NCI-H82 treated with DMSO at 0.1 percent for 48 hours (cell line): ENCODE data around the gene ACSL6.

ENCODE experiments used
- DNase-seq: peaks from one replicate; lab custom pipeline; 2025; ENCODE audit not compliant: unreplicated experiment; lab: John Stamatoyannopoulos, UW

Gene ACSL6

GRCh38 chr5:132011622-132012343 lies at the start of gene ACSL6:
Gene ACSL6 (minus strand): TSS chr5:132011658. CDS start chr5:132011553, 105 bp downstream.
- DNase-seq = no peak

GRCh38 chr5:132060501-132061161 lies 49.2 kb upstream of the ACSL6 start, which contains the start of gene IL3:
Gene IL3 (plus strand): TSS chr5:132060655. CDS start chr5:132060707, 52 bp downstream.
- no peak for DNase-seq

DNA sequence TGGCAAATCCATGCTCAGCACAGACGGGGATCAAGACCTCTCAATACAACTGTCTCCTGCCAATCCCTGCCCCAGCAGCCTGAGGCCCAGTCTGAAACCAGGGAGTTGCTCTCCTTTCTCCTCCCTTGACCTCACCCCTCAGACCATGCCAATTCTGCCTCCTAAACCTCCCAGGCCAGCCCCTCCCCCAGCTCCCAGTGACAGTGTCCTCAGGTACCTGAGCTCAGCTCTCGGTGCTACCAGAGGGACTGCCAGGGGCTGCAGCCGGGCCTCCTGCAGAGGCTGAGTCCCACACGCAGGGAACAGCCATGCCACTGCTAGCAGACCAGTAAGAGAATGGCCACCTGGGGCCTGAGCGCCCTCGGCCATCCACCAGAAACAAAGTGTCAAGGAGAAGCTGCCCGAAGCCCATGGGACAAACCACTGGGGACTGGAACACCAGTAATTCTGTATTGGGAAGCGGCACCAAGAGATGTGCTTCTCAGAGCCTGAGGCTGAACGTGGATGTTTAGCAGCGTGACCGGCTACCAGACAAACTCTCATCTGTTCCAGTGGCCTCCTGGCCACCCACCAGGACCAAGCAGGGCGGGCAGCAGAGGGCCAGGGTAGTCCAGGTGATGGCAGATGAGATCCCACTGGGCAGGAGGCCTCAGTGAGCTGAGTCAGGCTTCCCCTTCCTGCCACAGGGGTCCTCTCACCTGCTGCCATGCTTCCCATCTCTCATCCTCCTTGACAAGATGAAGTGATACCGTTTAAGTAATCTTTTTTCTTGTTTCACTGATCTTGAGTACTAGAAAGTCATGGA lies 48.4 kb upstream of the ACSL6 start:
- DNase-seq = no peak

DNA sequence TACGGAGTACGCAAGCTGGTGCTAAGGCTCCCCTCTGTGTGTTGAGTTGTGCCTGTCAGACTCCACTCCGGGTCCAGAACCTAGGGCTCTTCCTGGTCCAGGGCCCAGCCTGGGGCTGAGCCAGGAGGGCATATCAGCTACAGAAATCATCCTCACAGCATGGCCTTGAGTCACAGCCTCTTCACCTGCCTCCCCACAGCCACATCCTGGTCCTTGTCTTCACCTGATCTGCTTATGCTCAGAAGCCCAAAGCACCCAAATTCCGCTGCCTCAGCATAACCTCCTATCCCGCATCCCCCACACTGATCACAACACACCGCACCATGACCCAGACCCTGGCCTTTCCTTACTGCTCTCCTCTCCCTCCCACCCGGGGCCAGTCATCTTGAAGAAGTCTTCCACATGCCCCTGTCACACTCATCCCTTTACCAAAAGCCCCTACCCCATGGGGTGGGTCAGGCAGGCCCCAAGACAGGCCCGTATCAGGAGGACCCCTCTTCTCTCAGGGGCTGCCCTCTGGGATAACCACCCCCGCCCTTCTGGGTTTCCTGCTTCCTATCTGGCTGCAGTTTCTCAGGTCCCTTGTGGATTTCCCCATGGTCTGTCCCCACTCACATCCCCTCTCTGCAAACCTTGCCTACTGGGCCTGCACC lies 47.7 kb upstream of the ACSL6 start:
- no peak for DNase-seq

GRCh38 chr5:132058646-132059042 lies 47.2 kb upstream of the ACSL6 start:
- no peak for DNase-seq

- DNase-seq = no peak
These were observed 46.2 kb upstream of the ACSL6 start for GRCh38 chr5:132057498-132058255.

DNA sequence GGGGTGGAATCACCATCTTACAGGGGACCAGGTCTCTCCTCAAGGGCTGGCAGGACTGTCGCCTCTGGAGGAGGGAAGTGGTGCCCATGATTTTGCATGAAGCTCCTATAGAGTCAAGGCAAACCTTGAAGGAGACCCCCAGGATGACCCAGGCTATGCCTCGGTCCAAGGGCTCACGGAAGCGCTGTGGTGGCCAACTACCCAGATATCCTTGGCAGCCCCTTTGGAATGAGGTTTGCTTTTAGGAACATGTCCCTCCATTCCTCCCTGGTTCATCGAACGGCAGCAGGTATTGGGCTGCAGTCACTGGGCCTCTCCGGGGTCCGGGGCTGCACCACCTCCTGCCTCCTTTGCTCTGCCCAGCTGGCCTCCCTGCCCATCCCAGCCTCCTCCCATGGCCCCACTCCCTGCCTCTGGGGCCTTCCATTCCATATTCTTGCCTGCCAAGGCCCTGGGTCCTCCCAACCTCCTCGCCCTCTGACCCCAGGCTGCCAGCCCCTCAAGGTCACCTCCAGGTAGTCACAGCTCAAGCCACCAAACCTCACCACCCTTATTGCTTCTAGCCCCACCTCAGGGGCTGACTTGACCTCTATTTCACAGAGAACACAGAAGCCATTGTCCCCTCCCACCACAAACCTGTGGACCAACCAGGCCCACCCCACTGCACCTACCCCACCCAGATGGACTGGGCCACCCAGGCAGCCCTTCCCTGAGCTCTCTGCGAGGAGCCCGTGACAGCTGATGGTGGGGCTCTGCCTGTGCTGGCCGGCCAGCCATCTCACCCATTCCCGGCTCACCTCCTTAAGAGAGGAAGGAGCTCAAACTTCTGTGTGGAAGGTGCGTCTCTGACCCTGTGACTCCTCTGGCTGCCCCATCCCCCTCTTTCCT lies 45.4 kb upstream of the ACSL6 start:
- DNase-seq = no peak

DNA sequence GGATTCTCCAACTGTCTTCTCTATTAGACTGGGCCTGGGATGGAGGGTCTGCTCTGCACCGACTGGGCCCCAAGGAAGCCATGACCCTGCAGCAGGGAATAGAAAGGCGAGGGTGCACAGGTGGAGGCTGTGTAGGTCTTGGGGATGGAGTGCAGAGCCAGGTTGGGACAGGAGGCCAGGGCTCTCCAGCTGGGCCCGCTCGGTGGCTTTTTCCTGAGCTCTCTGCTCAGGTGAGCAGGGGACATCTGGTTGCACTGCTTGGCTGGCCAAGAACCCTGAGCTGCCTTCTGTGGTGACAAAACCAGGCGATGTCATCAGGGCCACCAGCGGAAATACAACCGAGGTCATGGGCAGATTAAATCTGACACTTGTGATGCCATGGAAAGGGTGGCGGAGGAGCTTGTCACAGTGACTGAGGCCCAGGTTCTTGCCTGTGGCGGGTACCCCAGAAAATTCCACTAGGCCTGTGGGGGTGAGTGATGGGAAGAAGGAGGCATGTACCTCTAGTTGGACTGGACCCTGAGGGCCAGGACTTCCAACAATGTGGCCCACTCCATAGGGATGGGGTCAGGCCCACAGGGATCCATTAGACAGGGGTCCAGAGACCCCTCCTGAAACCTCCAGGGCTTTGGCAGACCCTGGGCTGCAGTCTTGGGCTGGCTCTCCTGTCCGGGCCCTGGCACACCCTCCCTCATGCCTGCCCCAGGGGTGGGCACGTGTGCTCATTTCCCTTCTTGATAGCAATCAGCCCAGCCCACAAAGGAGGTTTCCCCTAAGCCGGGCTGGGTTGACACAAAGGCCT lies 44.6 kb upstream of the ACSL6 start:
- DNase-seq = no peak

DNA sequence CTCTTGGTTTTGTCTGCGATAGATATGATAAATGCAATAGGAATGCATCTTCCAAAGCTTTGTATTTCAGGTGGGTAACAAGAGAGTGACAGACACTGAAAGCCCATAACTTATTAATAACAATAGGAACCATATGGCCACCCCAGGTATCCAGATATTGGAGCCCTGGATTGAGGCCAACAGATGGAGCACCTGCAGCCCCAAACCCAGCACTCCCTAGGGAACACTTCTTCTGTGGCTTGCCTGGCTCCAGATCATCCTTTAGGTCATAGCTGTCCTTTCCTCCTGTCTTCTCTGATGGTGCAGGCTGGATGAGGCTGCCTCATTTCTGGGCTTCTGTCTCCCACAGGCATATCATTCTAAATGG lies 44.0 kb upstream of the ACSL6 start:
- DNase-seq = no peak

DNA sequence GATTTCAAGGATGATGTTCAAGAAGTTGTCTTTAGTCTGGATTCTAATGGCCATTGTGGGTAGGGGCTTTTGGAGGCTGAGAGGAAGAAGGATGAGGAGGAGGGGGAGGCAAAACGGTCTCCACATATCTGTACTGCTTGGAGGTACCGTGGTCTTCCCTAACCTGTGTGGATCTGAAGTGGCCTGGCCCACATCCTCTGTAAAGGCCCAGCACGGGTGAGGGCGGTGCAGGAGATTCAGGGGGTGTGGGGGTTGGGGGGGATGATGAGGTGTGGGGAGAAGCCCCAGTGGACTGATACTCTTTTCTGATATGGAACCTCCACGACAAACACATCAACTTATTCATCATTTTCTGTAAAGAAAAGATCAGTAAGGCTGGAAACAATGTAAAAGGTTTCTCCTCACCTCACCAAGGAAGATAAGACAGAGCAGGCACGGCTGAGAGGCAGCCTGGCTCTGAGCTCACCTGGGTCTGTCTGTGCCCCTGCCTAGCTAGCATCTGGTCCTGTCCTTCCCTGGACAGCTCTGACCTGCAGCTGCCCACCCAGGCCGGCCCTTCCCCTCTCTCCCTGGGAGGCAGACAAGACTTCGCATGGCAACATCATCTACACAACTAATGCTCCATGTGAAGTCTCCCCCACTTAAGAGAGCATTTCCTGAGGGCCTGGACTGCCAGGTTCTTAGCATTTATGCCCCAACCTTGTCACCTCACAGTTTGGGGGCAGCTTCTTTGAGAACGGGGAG lies 43.4 kb upstream of the ACSL6 start:
- DNase-seq = no peak

DNA sequence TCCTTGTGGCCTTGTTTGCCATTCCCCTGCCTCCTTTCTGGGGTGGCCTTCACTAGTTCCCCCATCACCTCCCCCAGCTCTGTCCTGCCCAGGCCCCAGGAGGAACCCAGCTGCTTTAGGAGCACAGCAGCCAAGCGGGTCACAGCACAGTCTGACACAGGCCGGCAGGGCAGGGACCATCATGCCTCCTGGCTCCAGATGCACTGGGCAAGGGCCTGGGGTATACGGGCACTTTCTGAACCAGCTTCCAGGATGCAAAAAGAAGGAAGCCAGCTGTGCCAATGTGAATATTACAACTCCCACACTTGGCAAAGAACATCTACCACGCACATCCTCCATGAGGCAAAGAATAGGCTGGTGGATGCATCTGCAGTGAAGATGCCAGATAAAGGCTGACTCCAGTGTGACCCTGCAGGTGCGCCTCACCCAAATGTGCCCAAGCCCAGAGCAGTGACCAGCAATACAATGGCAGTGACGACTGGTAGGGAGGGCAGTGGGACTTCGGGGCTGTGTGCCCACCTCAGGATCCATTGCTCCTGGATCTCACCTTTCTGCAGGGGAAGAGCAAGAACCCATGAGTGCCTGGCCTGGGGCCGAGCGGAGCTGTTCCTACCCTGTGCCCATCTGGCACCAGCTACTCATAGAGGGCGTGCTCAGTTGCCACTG lies 42.7 kb upstream of the ACSL6 start:
- no peak for DNase-seq

DNA sequence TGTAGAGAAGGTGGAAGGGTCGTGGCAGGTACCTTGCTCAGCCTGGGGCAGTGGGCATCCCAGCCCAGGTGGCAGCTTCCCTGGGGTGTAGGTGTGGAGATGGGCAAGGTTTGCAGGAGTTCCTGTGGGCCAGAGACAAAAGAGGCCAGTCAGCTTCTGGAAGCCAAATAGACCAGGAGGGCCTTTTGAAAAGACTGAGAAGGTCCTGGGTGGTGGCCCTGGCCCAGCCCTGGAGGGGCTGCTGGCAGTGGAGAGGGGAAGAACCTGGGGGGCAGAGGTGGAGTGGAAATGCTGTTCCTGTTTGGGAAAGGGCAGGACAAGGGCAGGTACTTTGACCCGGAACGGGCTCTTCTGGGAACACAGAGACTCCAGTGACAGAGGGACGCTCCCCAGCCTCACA lies 42.0 kb upstream of the ACSL6 start:
- no peak for DNase-seq

GRCh38 chr5:132052520-132052919 lies 41.1 kb upstream of the ACSL6 start:
- no peak for DNase-seq

- no peak for DNase-seq
These were observed 39.4 kb upstream of the ACSL6 start for GRCh38 chr5:132050661-132051552.

DNA sequence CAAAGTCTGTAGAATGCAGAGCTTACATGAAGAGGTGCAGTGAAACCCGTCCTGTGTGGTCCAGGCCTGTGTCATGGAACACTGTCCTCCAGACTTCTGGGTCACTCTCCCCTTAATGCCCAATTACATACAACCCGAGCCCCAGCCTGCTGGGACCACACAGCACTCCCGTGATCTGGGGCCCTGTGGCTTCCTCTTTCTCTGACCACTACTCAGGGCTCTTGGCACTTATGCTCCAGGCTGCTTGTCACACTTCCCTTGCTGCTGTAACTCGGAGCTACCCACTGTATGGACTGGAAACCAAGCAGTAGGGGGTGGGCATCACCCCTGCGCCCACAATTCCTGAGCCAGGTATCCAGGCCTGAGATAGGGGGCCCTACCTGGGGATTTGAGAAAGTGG lies 38.7 kb upstream of the ACSL6 start:
- no peak for DNase-seq

DNA sequence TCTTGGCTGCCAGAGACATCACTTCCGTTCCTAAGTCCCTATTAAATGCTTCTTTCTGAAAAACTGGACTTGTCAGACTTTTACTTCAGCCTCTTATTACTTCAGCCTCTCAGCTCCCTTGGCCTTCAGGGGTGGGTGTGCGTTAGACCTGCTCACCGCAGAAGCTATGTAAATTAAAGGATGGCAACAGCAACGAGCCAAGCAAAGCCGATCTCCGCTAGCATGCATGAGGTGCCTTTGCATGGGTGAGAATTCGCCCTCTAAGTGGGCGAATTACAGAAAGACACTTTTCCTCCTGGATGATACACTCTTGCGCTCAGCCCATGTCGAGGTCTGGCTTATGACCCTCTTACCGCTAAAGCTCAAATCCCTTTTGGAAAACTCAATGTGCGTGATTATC lies 38.1 kb upstream of the ACSL6 start:
- DNase-seq = no peak

- DNase-seq = no peak
These were observed 37.6 kb upstream of the ACSL6 start for GRCh38 chr5:132049093-132049492.
